KMS-11 (cell line): ENCODE measurements around the gene CEMIP.

Source experiments
- H2AFZ ChIP-seq: fragments of 200-600 bp; sonication (generic); 2 replicates; pipeline ENCODE4 v1.6.1; 2016; ENCODE audit warnings: antibody characterized with exemption, mixed run types, low read depth
- H3K27ac ChIP-seq: fragments of 200-600 bp; sonication (generic); 2 replicates; pipeline ENCODE4 v1.6.1; 2016; ENCODE audit warnings: mild to moderate bottlenecking, mixed run types
- H3K27me3 ChIP-seq: fragments of 200-600 bp; sonication (generic); 2 replicates; pipeline ENCODE4 v1.6.1; 2017; ENCODE audit warnings: mild to moderate bottlenecking, low read depth, mixed run types, moderate library complexity; ENCODE audit not compliant: insufficient read depth
- H3K36me3 ChIP-seq: fragments of 200-600 bp; sonication (generic); 2 replicates; pipeline ENCODE4 v1.6.1; 2017; ENCODE audit warnings: mild to moderate bottlenecking, mixed run types; ENCODE audit not compliant: insufficient read depth
- H3K4me1 ChIP-seq: fragments of 200-600 bp; sonication (generic); 2 replicates; pipeline ENCODE4 v1.6.1; 2016; ENCODE audit warnings: mild to moderate bottlenecking, low read depth, mixed run types; ENCODE audit not compliant: poor library complexity, severe bottlenecking
- H3K4me2 ChIP-seq: fragments of 200-600 bp; sonication (generic); 2 replicates; pipeline ENCODE4 v1.7.0; 2016; ENCODE audit warnings: mild to moderate bottlenecking, mixed run types
- H3K4me3 ChIP-seq: fragments of 200-600 bp; sonication (generic); IDR thresholded peaks from 2 replicates; pipeline ENCODE4 v1.6.1; 2017; ENCODE audit warnings: low read depth, low read length, mixed read lengths; ENCODE audit not compliant: insufficient read depth
- H3K79me2 ChIP-seq: fragments of 200-600 bp; sonication (generic); 2 replicates; pipeline ENCODE4 v1.6.1; 2016; ENCODE audit warnings: low read depth, mixed run types; ENCODE audit not compliant: insufficient read depth
- H3K9ac ChIP-seq: fragments of 200-600 bp; sonication (generic); 2 replicates; pipeline ENCODE4 v1.6.1; 2016; ENCODE audit warnings: mild to moderate bottlenecking, mixed run types
- H4K20me1 ChIP-seq: fragments of 200-600 bp; sonication (generic); 2 replicates; pipeline ENCODE4 v1.6.1; 2016; ENCODE audit warnings: mild to moderate bottlenecking, mixed run types; ENCODE audit not compliant: insufficient read depth
- CTCF ChIP-seq: fragments of 200-600 bp; sonication (generic); conservative IDR thresholded peaks from 2 replicates; pipeline ENCODE4 v1.6.1; 2017; ENCODE audit warnings: low read depth, mild to moderate bottlenecking, antibody characterized with exemption, low read length, moderate library complexity, mixed read lengths

The CEMIP gene

GRCh38 chr15:80916056-80916455 is 136.9 kb downstream of the CEMIP start:
- Histone ChIP-seq H3K9ac (no peak overlapping the region), H3K4me2 (no peak overlapping the region), H3K4me3 (no peak overlapping the region), H4K20me1 (no peaks in the 10 kb centered on the region), H3K79me2 (no peaks in the 10 kb centered on the region), H3K36me3 (no peaks in the 10 kb centered on the region), H3K27me3 (no peaks in the 10 kb centered on the region), H2AFZ (no peak overlapping the region), H3K4me1 (no peaks in the 10 kb centered on the region), H3K27ac (no peak overlapping the region)
- no peak for TF ChIP-seq CTCF

GRCh38 chr15:80918196-80918783 is 139.1 kb downstream of the CEMIP start:
- no peaks in the 10 kb centered on the region for H4K20me1 ChIP-seq
- no peak for TF ChIP-seq CTCF
- no peak overlapping the region for H3K27ac ChIP-seq
- no peaks in the 10 kb centered on the region for H3K4me1 ChIP-seq
- H2AFZ ChIP-seq, result no peak overlapping the region
- no peaks in the 10 kb centered on the region for H3K79me2 ChIP-seq
- no peaks in the 10 kb centered on the region for H3K27me3 ChIP-seq
- H3K4me2 ChIP-seq, result no peak overlapping the region
- H3K36me3 ChIP-seq, result no peaks in the 10 kb centered on the region
- no peak overlapping the region for H3K4me3 ChIP-seq
- H3K9ac ChIP-seq, result no peak overlapping the region

GRCh38 chr15:80920271-80920699 is 141.1 kb downstream of the CEMIP start:
- H4K20me1 ChIP-seq, result no peaks in the 10 kb centered on the region
- no peaks in the 10 kb centered on the region for H3K27me3 ChIP-seq
- no peak overlapping the region for H3K4me3 ChIP-seq
- no peak overlapping the region for H2AFZ ChIP-seq
- H3K27ac ChIP-seq, result no peak overlapping the region
- H3K4me2 ChIP-seq, result no peak overlapping the region
- no peaks in the 10 kb centered on the region for H3K4me1 ChIP-seq
- TF ChIP-seq CTCF, result no peak
- H3K9ac ChIP-seq, result no peak overlapping the region
- no peaks in the 10 kb centered on the region for H3K79me2 ChIP-seq
- H3K36me3 ChIP-seq, result no peaks in the 10 kb centered on the region

- Histone ChIP-seq H3K36me3 (no peaks in the 10 kb centered on the region), H3K27me3 (no peaks in the 10 kb centered on the region), H4K20me1 (no peaks in the 10 kb centered on the region), H3K4me2 (no peak overlapping the region), H3K9ac (no peak overlapping the region), H2AFZ (no peak overlapping the region), H3K79me2 (no peaks in the 10 kb centered on the region), H3K27ac (no peak overlapping the region), H3K4me3 (no peak overlapping the region), H3K4me1 (no peaks in the 10 kb centered on the region)
- no peak for TF ChIP-seq CTCF
These were observed 142.7 kb downstream of the CEMIP start for GRCh38 chr15:80921736-80922410.
